PC-9 (cell line): ENCODE data around the gene KIR3DL3. TPM values are rescaled to one million over a fixed set of nuclear protein-coding genes. Genes with fewer than 3 reads are reported as not detected.
"Not testable (repeated sequence)": the region's sequence is repeated elsewhere in the genome, so short reads cannot be mapped to it uniquely, and the experiment has no call there.

ENCODE experiments used
- BruUV-seq: library from RNA; stranded (reverse); fragments of 400-500 nt; replicated peaks from 2 replicates; lab custom pipeline; 2021; lab: Mats Ljungman, UMichigan
- CTCF ChIA-PET: fragments of 300-600 bp; sonication (Branson Sonifier 250); formaldehyde crosslinking; loops from one replicate; lab custom pipeline; 2022; ENCODE audit warnings: antibody characterized with exemption; lab: Charles Lee
- POLR2A ChIA-PET: fragments of 300-600 bp; sonication (Branson Sonifier 250); formaldehyde crosslinking; loops from one replicate; lab custom pipeline; 2022; ENCODE audit warnings: antibody characterized with exemption; ENCODE audit not compliant: unreplicated experiment; lab: Charles Lee
- DNase-seq, 2 experiments: peaks; one replicate each; pipeline versions ENCODE4 v3.0.0 to v3.0.0-alpha.2; 2015 to 2022; ENCODE audit warnings: mixed read lengths in 1 of 2
- H2AFZ ChIP-seq: fragments of 200-600 bp; sonication (generic); 2 replicates; pipeline ENCODE4 v1.8.1; 2017; ENCODE audit warnings: antibody characterized with exemption
- H3F3A ChIP-seq: fragments of 200-600 bp; sonication (generic); 2 replicates; pipeline ENCODE4 v1.8.1; 2017; ENCODE audit warnings: antibody characterized with exemption, mild to moderate bottlenecking, low read depth; ENCODE audit not compliant: insufficient read depth
- H3K27ac ChIP-seq: fragments of 200-600 bp; sonication (generic); 2 replicates; pipeline ENCODE4 v1.6.1; 2016; ENCODE audit warnings: mixed run types
- H3K27me3 ChIP-seq: fragments of 200-600 bp; sonication (generic); 2 replicates; pipeline ENCODE4 v1.6.1; 2016; ENCODE audit warnings: low read depth, mixed run types; ENCODE audit not compliant: insufficient read depth
- H3K36me3 ChIP-seq: fragments of 200-600 bp; sonication (generic); 2 replicates; pipeline ENCODE4 v1.6.1; 2016; ENCODE audit warnings: low read depth, mixed run types
- H3K4me1 ChIP-seq: fragments of 200-600 bp; sonication (generic); replicated peaks from 2 replicates; pipeline ENCODE4 v1.6.1; 2016; ENCODE audit warnings: mixed run types; ENCODE audit not compliant: insufficient read depth
- H3K4me2 ChIP-seq: fragments of 200-600 bp; sonication (generic); 2 replicates; pipeline ENCODE4 v1.6.1; 2017; ENCODE audit warnings: mixed run types
- H3K4me3 ChIP-seq: fragments of 200-600 bp; sonication (generic); 2 replicates; pipeline ENCODE4 v1.6.1; 2016; ENCODE audit warnings: mixed run types
- H3K79me2 ChIP-seq: fragments of 200-600 bp; sonication (generic); 2 replicates; pipeline ENCODE4 v1.6.1; 2017; ENCODE audit warnings: low read depth, mixed run types
- H3K9me2 ChIP-seq: fragments of 200-600 bp; sonication (generic); 2 replicates; pipeline ENCODE4 v1.8.1; 2017; ENCODE audit warnings: mild to moderate bottlenecking; ENCODE audit not compliant: insufficient read depth
- H3K9me3 ChIP-seq: fragments of 200-600 bp; sonication (generic); 2 replicates; pipeline ENCODE4 v1.8.1; 2016; ENCODE audit warnings: low read depth; ENCODE audit not compliant: insufficient read depth
- H4K20me1 ChIP-seq: fragments of 200-600 bp; sonication (generic); 2 replicates; pipeline ENCODE4 v1.8.1; 2017; ENCODE audit not compliant: insufficient read depth
- EZH2 ChIP-seq: fragments of 200-600 bp; sonication (generic); IDR thresholded peaks from 2 replicates; pipeline ENCODE4 v1.8.0; 2017; ENCODE audit warnings: antibody characterized with exemption, low read depth
- intact Hi-C: fragments of 100-400 bp; cut with micrococcal nuclease; formaldehyde crosslinking; loops from one replicate; pipeline ENCODE4 v1.10.0; 2022; ENCODE audit not compliant: unreplicated experiment
- total RNA-seq: library from RNA; stranded (reverse); gene quantifications from 2 replicates; pipeline ENCODE4 v1.2.3, GENCODE V29; 2021
- TF ChIP-seq, protein P1 (sequence below): fragments of 200-600 bp; sonication (generic); conservative IDR thresholded peaks from 2 replicates; pipeline ENCODE4 v1.6.1; 2017; ENCODE audit warnings: mixed run types, antibody characterized with exemption, mild to moderate bottlenecking, moderate library complexity

KIR3DL3 gene
- total RNA-seq, 1 experiment from 2014 or later = not detected

- no peaks in the 10 kb centered on the region for H4K20me1 ChIP-seq
- H3K4me3 ChIP-seq = no peak overlapping the region
- intact Hi-C loops = no loop called here
- H3K27ac ChIP-seq = no peak overlapping the region
- TF ChIP-seq EZH2 = no peak
- TF ChIP-seq, protein P1, sequence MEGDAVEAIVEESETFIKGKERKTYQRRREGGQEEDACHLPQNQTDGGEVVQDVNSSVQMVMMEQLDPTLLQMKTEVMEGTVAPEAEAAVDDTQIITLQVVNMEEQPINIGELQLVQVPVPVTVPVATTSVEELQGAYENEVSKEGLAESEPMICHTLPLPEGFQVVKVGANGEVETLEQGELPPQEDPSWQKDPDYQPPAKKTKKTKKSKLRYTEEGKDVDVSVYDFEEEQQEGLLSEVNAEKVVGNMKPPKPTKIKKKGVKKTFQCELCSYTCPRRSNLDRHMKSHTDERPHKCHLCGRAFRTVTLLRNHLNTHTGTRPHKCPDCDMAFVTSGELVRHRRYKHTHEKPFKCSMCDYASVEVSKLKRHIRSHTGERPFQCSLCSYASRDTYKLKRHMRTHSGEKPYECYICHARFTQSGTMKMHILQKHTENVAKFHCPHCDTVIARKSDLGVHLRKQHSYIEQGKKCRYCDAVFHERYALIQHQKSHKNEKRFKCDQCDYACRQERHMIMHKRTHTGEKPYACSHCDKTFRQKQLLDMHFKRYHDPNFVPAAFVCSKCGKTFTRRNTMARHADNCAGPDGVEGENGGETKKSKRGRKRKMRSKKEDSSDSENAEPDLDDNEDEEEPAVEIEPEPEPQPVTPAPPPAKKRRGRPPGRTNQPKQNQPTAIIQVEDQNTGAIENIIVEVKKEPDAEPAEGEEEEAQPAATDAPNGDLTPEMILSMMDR = no peak
- H3K9me3 ChIP-seq = no peaks in the 10 kb centered on the region
- no peak overlapping the region for H2AFZ ChIP-seq
- H3K79me2 ChIP-seq = no peaks in the 10 kb centered on the region
- H3K4me2 ChIP-seq = no peak overlapping the region
- no peaks in the 10 kb centered on the region for H3F3A ChIP-seq
- H3K36me3 ChIP-seq = no peaks in the 10 kb centered on the region
- H3K4me1 ChIP-seq = no peaks in the 10 kb centered on the region
- DNase-seq = peak in 1 of 2 experiments; percentile 17
- H3K9me2 ChIP-seq = no peaks in the 10 kb centered on the region; the same call in 1 of the 2 replicates
- CTCF ChIA-PET = no interaction called here
- POLR2A ChIA-PET = no interaction called here
- peaks cover 85% of the 10 kb centered on the region for H3K27me3 ChIP-seq
- BruUV-seq = no TSS peak
These were observed 27.5 kb upstream of the KIR3DL3 start for GRCh38 chr19:54696766-54697165.

GRCh38 chr19:54697716-54698115, 26.5 kb upstream of the KIR3DL3 start:
- peaks cover 81% of the 10 kb centered on the region for H3K27me3 ChIP-seq
- DNase-seq, CTCF ChIA-PET: not testable (repeated sequence)

DNA sequence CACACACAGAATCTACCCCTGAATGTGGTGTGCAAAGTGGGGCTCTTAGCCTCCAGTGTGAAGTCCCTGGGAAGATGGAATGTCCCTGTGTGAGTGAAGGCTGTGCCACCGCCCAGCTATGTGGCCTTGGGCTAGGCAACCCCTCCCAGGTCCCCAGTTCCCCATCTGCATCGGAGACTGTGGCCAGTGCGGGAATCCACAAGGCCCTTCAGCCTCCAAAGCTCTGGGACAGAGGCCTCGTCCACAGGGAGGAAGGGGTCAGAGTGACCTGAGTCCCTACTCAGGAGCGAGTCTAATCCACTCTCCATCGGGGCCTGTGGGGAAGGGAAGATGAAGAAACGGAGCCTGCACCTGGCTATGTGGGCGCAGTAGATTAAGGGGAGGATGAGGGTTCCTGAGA, 19.3 kb upstream of the KIR3DL3 start:
- POLR2A ChIA-PET = no interaction called here
- Histone ChIP-seq H3K36me3 (no peaks in the 10 kb centered on the region), H3K27ac (no peak overlapping the region), H2AFZ (no peak overlapping the region), H3K4me2 (no peak overlapping the region), H3F3A (no peaks in the 10 kb centered on the region), H3K27me3 (peaks cover 59% of the 10 kb centered on the region), H3K4me3 (no peak overlapping the region), H3K9me2 (no peaks in the 10 kb centered on the region), H3K4me1 (no peaks in the 10 kb centered on the region), H3K79me2 (no peaks in the 10 kb centered on the region), H4K20me1 (no peaks in the 10 kb centered on the region), H3K9me3 (no peaks in the 10 kb centered on the region)
- TF ChIP-seq, protein P1 = no peak
- no peak for TF ChIP-seq EZH2
- intact Hi-C loops = no loop called here
- no TSS peak for BruUV-seq
- CTCF ChIA-PET = no interaction called here
- DNase-seq = peak in 1 of 2 experiments; percentile 32

More at GRCh38 chr19:54697716-54698115, 26.5 kb upstream of the KIR3DL3 start:
- H3K4me2 ChIP-seq, H3F3A ChIP-seq, H3K9me3 ChIP-seq, H4K20me1 ChIP-seq, H3K36me3 ChIP-seq, H3K79me2 ChIP-seq, BruUV-seq, H2AFZ ChIP-seq, H3K4me1 ChIP-seq, H3K27ac ChIP-seq, H3K9me2 ChIP-seq, H3K4me3 ChIP-seq, POLR2A ChIA-PET, intact Hi-C loops: not testable (repeated sequence)

- H2AFZ ChIP-seq = no peak overlapping the region
- H4K20me1 ChIP-seq = no peaks in the 10 kb centered on the region
- no peak overlapping the region for H3K4me3 ChIP-seq
- H3K9me3 ChIP-seq = no peaks in the 10 kb centered on the region
- no peaks in the 10 kb centered on the region for H3K79me2 ChIP-seq
- H3K4me1 ChIP-seq = no peaks in the 10 kb centered on the region
- ChIA-PET POLR2A (no interaction called here), CTCF (no interaction called here)
- BruUV-seq = no TSS peak
- peaks cover 49% of the 10 kb centered on the region for H3K27me3 ChIP-seq
- no peak for DNase-seq
- no peak overlapping the region for H3K27ac ChIP-seq
- peaks cover 5% of the 10 kb centered on the region; the same call in 1 of the 2 replicates for H3F3A ChIP-seq
- H3K4me2 ChIP-seq = no peak overlapping the region
- H3K9me2 ChIP-seq = no peaks in the 10 kb centered on the region
- no peak for TF ChIP-seq EZH2
- TF ChIP-seq, protein P1 = no peak
- H3K36me3 ChIP-seq = no peaks in the 10 kb centered on the region
- intact Hi-C loops = no loop called here
These were observed 16.3 kb upstream of the KIR3DL3 start for GRCh38 chr19:54707962-54708361.
